ENCODE data around the gene HRG.
"Not testable (repeated sequence)": the region's sequence is repeated elsewhere in the genome, so short reads cannot be mapped to it uniquely, and the experiment has no call there.

Gene HRG

DNA sequence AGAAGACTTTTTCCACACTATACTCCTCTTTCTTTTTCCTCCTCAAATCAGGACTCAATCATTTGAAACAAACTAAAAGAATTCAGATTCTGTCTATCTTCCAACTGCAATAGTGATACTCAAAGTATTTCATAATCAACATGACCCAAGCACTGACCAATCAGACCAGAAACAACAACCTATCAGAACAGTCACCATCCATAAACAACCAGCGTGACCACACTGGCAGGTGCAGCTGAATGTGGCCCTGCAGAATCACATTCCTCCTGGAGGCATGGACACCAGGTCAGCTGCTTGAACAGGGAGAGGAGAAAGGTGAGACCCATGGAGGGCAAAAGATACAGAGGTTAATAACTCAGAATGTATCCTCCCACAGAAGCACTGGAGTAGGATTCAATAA is 13.3 kb downstream of the HRG start:
- no peak for DNase-seq (ENCODE audit: low read depth in 2 of 2)

- DNase-seq (ENCODE audit: low read depth in 2 of 2) = no peak
Observed at GRCh38 chr3:186680869-186681268, 15.1 kb downstream of the HRG start.

DNA sequence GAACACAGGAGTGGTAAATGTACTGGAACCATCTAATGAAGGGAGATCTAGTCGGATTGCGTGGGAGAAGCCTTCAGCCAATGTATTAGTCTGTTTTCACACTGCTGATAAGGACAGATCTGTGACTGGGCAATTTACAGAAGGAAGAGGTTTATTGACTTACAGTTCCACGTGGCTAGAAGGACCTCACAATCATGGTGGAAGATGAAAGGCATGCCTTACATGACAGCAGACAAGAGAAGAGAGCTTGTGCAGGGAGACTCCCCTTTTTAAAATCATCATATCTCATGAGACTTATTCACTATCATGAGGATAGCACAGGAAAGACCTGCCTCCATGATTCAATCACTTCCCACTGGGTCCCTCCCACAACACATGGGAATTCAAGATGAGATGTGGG is 17.0 kb downstream of the HRG start:
- no peak for DNase-seq (ENCODE audit: low read depth in 2 of 2)

- DNase-seq (ENCODE audit: low read depth in 2 of 2) = no peak
Observed at GRCh38 chr3:186683979-186684378, 18.2 kb downstream of the HRG start.

DNA sequence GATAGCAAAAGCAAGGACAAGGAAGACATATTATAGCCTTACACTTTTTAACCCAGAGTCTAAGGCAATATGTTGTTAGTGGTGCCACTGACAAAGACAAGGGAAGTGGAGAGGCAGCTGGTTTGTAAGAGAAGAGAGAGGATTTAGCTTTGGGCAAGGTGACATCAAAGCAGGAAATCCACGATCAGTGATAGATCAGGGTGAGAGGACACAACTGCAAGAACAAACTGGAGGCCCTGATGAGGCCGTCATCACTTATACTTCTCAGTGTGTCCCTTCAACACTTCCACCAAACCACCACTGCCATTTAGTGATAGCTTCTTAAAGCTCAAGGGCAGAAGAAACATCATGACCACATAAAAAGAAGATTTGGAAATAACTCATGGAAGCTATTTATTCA is 20.7 kb downstream of the HRG start:
- not testable (repeated sequence) for DNase-seq (ENCODE audit: low read depth in 2 of 2)

DNA sequence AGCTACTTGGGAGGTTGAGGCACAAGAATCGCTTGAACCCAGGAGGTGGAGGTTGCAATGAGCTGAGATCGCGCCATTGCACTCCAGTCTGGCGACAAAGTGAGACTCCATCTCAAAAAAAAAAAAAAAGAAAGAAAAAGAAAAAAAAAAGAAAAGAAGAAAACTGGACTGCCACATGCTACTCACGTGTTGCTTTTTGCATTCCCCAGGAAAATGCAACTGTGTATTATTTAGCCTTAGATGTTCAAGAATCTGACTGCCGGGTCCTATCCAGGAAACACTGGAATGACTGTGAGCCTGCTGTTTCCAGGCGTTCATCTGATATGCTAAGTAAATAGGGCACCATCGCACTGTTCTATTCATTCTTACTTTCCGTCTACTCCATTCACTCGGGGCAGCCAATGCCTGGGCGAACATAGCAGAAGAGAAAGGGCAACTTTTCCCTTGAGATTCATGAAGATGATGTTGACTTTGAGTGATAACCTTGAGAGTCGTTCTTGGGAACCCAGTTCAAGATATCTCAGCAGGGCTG is 21.4 kb downstream of the HRG start:
- DNase-seq (ENCODE audit: low read depth in 2 of 2) = no peak

DNA sequence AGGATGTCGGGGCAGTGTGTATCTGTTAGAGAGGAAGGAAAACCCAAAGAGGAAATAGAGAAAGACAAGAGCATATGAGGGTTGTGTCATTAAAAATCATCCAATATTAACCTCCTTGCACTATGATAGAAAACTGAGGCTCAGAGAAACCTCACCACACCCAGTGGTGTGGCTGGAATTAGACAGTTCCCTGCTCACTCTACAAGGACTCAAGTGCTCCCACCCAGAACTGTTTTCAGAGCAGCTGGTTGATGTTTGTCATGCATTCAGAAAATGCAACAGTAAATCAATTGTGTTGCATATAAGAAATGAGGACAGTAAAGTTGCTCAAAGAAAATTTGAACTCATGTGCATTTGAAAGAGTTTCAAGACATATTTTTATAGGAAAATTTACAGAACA is 24.5 kb downstream of the HRG start:
- DNase-seq (ENCODE audit: low read depth in 2 of 2) = not testable (repeated sequence)

GRCh38 chr3:186691676-186692075 is 25.9 kb downstream of the HRG start:
- DNase-seq (ENCODE audit: low read depth in 2 of 2) = no peak

DNA sequence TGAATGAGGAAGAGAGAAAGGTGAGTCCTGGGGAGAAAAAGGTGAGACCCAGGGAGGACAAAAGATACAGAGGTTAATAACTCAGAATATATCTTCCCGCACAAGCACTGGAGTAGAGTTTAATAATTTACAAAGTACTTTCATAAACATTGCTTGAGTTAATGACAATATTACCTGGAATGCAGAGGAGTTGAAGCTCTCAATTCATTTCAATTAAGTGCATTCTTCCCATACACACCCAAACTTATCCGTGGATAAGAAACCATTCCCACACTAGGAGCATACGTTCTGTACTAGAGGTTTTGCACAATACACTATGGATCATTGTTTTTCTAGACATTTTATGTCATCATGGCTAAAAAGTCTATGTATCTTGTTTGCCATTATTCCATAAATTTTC is 28.0 kb downstream of the HRG start:
- DNase-seq (ENCODE audit: low read depth in 2 of 2) = no peak

DNA sequence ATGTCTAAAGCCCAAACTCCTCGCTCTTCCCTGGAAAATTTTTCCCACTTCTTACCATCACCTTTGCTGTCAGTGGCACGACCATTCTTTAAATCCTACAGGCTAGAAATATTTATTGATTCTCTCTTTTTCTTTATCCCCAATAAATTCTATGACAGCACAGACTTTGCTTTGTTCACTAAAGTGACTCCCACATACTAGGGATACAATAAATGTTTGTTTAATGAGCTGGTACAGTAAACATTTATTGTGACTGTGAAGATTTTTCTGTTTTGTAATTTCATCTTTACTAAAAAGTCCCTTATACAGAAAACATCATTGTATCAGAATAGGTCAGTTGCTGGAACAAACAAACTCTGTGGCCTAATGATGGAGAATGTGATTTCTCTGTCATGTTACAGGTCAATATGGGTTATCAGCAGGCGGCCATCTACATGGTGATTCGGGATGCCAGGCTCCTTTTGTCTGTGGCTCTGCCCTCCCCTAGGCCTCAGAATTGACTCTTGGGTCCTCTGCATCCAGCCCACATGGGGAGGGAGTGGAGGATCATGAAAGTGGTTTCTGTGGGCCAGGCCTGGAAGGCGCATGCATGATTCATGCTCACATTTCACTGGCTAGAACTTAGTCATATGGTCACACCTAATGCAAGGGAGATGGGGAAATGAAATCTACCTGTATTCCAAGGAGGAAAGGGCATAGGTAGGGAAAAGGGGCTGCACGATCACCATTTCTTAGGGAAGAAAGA is 28.6 kb downstream of the HRG start:
- no peak for DNase-seq (ENCODE audit: low read depth in 2 of 2)

DNA sequence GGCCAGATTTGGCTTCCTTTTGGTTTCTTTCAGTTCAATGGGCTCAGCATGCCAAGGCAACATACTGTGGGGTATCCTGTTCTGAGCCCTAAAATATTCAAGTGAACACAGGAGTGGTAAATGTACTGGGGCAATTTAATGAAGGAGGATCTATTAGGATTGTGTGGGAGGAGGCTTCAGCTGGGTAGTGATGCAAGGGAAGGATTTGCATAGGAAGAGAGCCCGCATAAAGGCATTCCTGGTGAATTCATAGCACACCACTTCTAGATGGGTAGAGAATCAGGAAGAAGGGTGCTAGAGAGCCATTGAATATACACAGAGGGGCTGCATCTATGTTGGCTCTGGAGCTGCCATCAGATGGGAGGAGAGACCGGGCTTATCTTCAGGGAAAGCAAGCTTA is 30.7 kb downstream of the HRG start:
- DNase-seq (ENCODE audit: low read depth in 2 of 2) = no peak

DNA sequence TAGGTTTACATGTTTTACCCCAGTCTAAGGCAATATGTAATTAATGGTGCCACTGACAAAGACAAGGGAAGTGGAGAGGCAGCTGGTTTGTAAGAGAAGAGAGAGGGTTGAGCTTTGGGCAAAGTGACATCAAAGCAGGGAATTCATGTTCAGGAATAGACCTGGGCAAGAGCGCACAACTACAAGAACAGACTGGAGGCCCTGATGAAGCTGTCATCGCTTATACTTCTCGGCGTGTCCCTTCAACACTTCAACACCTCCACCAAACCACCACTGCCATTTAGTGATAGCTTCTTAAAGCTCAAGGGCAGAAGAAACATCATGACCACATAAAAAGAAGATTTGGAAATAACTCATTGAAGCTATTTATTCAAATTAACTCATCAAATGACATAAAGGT is 31.7 kb downstream of the HRG start:
- no peak for DNase-seq (ENCODE audit: low read depth in 2 of 2)

DNA sequence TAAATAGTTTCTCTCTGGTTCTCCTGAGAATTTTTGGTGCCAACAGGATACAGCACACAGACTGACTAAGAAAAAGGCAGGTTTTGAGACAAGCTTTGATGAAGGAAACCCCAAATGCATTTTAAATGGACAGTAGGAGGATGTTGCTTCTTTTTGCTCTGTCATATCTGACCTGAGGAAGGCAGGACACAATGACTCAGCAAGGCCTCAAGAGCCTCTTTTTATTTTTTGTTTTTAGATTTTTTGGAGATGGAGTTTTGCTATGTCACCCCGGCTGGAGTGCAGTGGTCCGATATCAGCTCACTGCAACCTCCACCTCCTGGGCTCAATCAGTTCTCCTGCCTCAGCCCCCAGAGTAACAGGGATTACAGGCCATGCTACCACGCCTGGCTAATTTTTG is 34.5 kb downstream of the HRG start:
- DNase-seq (ENCODE audit: low read depth in 2 of 2) = no peak

GRCh38 chr3:186702451-186702850 is 36.6 kb downstream of the HRG start:
- DNase-seq (ENCODE audit: low read depth in 2 of 2) = not testable (repeated sequence)

DNA sequence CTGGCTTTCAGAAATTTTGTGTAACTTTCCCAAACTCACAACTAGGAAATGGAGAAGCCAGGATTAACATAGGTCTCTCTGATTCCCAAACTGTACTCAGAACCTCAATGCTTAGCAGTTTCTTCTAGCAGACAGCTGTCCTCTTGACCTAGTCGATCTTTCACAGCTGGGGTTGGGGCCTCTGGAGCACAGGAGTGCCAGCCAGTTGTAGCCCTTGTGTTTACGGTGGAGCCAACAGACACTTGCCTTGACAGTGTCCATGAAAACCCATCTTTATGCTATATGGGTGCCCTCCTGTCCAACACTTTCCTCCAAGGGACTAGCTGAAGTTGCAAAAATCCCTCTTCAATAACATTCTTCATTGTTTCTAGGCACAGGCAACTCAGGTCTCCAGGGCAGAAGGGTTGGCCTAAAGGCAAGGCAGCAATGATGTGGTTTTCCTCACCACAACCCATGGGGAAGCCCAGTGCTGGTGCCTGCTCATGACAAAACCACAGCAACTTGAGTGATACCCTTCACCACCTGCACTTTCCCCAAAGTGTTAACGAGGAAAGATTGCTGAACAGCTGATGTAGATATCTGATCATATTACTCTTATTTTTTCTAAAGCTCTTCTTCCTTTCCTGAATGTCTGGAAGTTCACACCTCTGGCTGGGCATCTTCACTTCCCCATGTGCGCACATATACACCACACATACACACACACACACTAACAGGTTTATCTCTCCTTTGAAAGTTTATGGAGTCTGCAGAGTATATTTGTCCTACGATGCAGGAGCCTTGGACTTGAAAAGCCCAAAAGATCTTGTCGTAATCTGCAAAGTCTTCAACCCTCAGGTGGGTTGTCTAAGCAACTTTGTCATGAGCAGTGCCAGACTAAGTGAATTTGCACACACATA is 40.3 kb downstream of the HRG start:
- DNase-seq (ENCODE audit: low read depth in 2 of 2) = peak in 1 of 2 experiments; percentile 11

GRCh38 chr3:186708983-186709679 is 43.3 kb downstream of the HRG start:
- DNase-seq (ENCODE audit: low read depth in 2 of 2) = no peak

DNA sequence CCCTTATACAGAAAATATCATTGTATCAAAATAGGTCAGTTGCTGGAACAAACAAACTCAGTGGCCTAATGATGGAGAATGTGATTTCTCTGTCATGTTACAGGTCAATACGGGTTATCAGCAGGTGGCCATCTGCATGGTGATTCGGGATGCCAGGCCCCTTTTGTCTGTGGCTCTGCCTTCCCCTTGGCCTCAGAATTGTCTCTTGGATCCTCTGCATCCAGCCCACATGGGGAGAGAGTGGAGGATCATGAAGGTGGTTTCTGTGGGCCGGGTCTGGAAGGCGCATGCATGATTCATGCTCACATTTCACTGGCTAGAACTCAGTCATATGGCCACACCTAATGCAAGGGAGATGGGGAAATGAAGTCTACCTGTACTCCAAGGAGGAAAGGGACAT is 44.9 kb downstream of the HRG start:
- DNase-seq (ENCODE audit: low read depth in 2 of 2) = not testable (repeated sequence)

GRCh38 chr3:186713499-186713898 is 47.7 kb downstream of the HRG start:
- no peak for DNase-seq (ENCODE audit: low read depth in 2 of 2)

DNA sequence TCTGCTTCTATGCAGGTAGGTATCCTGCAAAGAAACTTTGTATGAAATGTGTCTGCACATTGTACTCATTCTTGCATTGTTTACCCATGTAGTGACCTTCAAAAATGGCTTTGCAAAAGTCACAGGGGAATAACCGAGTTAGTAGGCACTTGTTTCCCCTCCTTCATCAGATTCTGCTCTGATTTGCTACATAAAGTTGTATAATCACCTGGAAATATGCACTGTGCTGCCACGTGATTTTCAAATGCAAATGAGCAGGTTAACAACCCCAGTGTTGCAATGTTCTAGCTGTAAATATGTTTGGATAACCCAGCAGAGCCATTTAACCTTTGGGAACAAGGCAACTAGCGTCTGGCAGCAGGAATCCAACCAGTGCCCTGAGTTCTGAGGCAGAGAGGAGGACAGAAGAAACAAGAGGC is 51.2 kb downstream of the HRG start, which contains the start of gene KNG1:
TSS of gene KNG1 (plus strand) at position 321 of the 419 bp plus-strand sequence. CDS start 184 bp downstream, outside the sequence.
- no peak for DNase-seq (ENCODE audit: low read depth in 2 of 2)

GRCh38 chr3:186719945-186720739 is 54.3 kb downstream of the HRG start:
- no peak for DNase-seq (ENCODE audit: low read depth in 2 of 2)

- DNase-seq (ENCODE audit: low read depth in 2 of 2) = no peak
Observed at GRCh38 chr3:186722457-186722856, 56.6 kb downstream of the HRG start.

Data from stimulated activated CD4-positive, alpha-beta T cell treated with anti-CD3 and anti-CD28 coated beads, Interleukin-12 subunit alpha, Interleukin-12 subunit beta, amount 100 ng/mL, for 24 hours (primary cell).